GM13976 (cell line): ENCODE measurements around the gene FBXL16.

Source experiments
- DNase-seq: peaks from one replicate; pipeline ENCODE4 v3.0.0; 2012; ENCODE audit warnings: low spot score
- in situ Hi-C: fragments of 300-500 bp; cut with MboI; formaldehyde crosslinking; loops from one replicate; pipeline ENCODE4 v1.12.0; 2022; ENCODE audit warnings: low sequenced_read_pairs, mixed read lengths, inconsistent platforms; ENCODE audit not compliant: unreplicated experiment
- TF ChIP-seq, protein P1 (sequence below): IDR thresholded peaks from 2 replicates; pipeline ENCODE4 v1.5.1; 2012; ENCODE audit warnings: borderline replicate concordance, mild to moderate bottlenecking; ENCODE audit not compliant: insufficient read depth; ENCODE audit errors: extremely low read depth, missing control alignments, control extremely low read depth

FBXL16 gene

DNA sequence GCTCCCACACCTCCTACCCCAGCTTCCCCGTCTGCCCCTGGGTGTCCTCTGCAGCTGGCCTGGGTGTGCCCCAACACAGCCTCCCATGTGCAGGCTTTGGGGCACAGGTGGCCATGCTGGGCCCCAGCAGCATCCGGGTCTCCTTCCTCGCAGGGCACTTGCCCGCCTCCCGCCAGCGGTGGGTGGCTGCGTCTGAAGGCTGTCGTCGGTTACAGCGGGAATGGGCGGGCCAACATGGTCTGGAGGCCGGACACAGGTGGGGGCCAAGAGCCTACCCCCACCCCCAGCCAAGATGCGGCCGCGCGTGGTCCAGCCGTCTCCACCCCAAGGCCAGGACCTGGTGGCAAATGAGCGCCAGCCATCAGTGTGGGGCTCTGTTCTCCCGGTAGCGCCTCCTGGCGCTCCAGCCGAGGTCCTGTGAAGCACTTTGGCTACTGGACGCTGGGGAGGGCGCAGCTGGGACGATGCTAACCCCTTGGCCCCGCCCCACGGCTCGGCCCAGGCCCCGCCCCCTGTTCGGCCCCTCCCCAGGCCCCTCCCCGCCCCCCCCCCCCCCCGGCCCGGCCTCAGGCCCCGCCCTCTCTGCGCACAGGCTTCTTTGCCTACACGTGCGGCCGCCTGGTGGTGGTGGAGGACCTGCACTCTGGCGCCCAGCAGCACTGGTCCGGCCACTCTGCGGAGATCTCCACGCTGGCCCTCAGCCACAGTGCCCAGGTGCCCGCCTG, 45.0 kb downstream of the FBXL16 start:
- in situ Hi-C loops: no loop called here
- DNase-seq: peak; percentile 96
- TF ChIP-seq, protein P1, sequence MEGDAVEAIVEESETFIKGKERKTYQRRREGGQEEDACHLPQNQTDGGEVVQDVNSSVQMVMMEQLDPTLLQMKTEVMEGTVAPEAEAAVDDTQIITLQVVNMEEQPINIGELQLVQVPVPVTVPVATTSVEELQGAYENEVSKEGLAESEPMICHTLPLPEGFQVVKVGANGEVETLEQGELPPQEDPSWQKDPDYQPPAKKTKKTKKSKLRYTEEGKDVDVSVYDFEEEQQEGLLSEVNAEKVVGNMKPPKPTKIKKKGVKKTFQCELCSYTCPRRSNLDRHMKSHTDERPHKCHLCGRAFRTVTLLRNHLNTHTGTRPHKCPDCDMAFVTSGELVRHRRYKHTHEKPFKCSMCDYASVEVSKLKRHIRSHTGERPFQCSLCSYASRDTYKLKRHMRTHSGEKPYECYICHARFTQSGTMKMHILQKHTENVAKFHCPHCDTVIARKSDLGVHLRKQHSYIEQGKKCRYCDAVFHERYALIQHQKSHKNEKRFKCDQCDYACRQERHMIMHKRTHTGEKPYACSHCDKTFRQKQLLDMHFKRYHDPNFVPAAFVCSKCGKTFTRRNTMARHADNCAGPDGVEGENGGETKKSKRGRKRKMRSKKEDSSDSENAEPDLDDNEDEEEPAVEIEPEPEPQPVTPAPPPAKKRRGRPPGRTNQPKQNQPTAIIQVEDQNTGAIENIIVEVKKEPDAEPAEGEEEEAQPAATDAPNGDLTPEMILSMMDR: peak; percentile 67

DNA sequence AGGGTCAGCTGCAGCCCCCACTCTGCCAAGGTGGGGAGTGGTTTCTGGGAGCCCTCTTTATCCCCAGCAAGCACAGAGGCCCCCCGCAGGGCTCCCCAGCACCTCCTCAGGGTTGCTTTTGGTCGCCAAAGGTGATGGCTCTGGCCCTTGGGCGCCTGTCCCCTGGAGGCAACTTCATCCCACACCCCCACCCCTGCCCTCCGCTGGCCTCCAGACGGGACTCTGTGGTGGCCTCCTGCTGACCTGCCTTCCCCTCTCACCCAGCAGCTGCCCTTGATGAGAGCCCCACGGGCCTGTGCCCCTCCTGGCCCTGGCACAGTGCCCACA, 45.5 kb downstream of the FBXL16 start:
- TF ChIP-seq, protein P1: no peak
- no peak for DNase-seq
- in situ Hi-C loops: no loop called here

DNA sequence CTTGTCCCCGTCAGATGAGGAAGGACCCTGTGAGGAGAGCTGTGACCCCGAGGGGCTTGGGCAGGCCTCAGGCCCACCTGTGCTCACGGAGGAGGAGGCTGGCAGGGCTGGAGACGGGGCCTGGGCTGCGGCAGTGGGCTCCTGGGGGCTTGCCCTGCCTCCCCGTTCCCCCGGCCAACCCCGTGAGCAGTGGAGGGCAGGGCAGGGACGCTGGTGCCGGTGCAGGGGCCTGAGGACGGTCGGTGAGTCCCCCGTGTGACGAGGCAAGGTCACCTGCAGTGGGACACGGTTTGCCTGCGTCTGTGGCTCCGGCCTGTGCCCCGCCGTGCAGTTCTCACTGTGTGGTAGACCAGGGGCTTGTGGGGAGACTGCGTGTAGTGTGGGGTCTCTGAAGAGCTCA, 46.0 kb downstream of the FBXL16 start:
- TF ChIP-seq, protein P1: no peak
- in situ Hi-C loops: no loop called here
- no peak for DNase-seq

DNA sequence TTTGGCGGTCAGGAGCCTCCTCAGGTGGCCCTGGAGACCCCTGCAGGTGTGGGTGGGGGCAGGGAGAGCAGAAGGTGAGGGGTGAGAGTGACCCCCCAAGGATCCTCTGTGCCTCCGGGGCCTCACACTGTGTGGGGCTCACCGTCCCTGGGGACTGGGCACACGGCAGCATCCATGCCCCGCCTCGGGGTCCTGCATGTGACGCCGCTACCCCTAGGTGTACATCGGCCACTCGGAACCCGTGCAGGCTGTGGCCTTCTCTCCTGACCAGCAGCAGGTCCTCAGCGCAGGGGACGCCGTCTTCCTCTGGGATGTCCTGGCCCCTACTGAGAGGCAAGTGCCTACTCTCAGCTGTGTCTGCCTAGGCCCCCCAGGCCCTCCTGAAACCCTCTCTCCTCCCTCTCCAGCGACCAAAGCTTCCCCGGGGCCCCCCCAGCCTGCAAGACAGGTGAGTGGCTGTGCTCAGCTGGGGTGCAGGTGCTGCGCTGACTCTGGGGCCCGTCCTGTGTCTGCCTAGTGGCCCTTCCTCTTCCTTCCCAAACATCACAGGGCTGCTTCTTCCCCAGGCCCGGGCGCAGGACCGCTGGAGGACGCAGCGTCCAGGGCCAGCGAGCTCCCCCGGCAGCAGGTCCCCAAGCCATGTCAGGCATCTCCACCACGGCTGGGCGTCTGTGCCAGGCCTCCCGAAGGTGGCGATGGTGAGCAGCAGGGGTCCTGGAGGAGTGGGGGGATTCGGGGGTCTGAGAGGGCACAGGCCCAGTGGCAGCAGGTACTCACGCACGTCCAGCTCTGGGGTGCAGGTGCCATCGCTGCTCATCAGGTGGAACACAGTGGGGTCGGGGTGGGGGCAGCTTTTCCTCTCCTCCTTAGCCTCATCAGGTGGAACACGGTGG, 46.7 kb downstream of the FBXL16 start:
- no peak for DNase-seq
- TF ChIP-seq, protein P1: no peak
- in situ Hi-C loops: no loop called here

DNA sequence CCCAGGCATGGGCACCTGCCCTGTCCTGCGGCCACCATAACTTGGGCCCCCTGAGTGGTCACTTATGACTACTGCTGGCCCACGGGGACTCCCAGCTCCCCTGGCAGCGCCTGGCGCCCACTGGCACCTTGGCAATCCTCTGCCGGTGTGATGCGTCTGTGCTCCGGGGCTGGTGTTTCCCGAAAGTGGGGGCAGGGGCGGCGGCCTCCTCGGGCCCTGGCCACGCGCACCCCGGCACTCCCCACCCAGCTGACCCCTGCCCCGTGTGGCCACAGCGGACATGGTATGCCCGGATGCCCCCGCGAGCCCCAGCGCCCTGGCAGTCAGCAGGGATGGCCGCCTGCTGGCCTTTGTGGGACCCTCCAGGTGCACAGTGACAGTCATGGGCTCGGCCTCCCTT, 48.1 kb downstream of the FBXL16 start:
- TF ChIP-seq, protein P1: no peak
- in situ Hi-C loops: no loop called here
- DNase-seq: no peak

DNA sequence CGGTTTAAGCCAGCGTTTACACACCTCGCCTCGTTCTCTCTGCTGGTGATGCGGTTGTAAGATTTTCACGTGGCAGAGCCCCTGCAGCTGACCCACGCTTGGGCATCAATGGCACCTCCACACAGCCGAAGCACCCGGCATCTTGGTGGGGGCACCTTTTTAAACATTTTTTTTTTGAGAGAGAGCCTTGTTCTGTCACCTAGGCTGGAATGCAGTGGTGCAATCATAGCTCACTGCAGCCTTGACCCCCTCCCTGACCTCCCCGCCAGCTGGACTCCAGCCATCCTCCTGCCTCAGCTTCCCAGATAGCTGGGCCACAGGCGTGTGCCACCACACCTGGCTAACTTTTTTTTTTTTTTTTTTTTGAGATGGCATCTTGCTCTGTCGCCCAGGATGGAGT, 51.6 kb downstream of the FBXL16 start:
- no peak for DNase-seq
- in situ Hi-C loops: no loop called here

More for the DNA sequence above, 51.6 kb downstream of the FBXL16 start:
- TF ChIP-seq, protein P1: no peak
